GM18867 (cell line): ENCODE data around the gene TERT.
"Not testable (repeated sequence)": the region's sequence is repeated elsewhere in the genome, so short reads cannot be mapped to it uniquely, and the experiment has no call there.

Experiments used
- ATAC-seq: cut with Tn5 transposase; IDR thresholded peaks from one replicate; pipeline ENCODE4 v1.9.1; 2021; ENCODE audit warnings: mild to moderate bottlenecking, moderate library complexity; ENCODE audit not compliant: unreplicated experiment

The TERT gene

DNA sequence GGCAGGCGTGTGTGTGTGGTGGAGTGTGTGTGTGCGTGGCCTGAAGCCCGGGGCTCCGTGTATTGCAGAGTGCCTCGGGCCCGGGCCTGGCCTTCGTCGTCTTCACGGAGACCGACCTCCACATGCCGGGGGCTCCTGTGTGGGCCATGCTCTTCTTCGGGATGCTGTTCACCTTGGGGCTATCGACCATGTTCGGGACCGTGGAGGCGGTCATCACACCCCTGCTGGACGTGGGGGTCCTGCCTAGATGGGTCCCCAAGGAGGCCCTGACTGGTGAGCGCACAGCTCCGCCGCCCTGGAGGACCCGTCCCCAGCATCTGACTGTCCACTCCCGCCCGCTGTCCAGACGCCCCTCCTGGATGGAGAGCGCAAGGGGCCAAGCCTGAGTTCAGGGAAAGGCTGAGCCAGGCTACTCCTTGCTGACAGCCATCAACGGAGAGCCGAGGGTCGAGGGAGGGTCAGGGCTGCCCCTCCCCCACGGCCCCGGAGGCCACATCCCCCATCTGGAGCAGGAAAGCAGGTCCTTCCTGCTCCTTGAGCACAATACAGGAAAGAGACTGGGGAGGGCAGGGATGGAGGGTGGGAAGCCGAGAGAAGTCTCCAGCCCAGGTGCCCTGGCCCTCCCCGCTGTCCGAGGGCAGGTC is 51.3 kb downstream of the TERT start:
- no peak for ATAC-seq

DNA sequence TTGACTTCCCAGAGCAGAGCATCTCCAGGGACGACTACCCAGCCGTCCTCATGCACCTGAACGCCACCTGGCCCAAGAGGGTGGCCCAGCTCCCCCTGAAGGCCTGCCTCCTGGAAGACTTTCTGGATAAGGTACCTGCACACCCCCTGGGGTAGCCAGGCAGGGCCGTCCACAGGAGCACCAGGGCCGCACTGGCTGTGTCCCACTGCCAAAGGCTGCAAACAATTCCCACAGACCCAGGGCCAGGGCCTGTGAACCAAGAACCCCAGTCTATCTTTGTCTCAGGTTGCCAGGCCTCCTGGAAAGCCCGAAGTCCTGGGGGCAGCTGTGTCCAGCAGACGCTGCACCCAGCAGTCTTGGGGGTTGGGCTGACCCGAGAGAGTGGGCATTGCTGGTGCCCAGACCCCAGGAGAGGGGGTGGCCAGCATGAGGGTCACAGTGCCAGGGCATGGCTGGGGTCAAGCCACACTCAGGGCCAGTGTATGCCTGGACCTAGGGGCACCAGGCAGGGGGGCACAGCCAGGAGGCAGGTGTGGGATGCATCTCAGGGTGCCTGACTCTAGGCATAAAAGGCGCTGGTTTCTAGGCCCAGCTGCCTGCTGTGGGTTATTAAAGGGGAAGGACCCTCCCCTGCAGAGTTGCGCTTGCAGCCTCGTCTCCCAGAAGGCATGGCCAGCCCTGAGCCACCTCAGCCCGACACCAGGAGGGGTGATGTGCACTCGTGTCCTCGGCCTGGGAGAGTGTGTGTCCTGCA is 52.0 kb downstream of the TERT start:
- ATAC-seq, result no peak

DNA sequence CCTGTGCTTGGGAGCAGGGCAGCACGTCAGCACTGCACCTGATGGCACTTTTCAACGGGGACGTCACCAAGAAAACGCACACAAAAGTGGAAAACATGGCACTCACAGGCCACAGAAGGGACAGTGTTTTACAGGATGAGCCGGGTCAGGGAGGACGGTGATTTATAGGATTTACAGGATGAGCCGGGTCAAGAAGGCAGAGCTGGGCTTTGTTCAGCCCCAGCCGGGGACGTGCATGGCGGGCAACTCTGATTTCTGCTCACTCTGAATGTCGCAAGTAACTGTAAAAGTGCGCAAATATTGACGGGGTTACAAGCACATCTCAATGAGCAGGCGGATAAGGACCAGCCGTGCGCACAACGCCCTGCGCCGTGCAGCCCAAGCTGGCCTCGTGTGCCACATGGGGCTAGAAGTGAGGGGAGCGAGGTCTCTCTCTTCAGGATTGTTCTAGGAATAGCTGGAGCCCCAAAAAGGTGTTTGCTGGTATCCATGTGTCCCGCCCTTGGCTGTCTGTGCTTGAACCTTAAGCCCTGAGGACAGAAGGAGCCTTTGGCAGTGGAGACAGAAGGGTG is 53.3 kb downstream of the TERT start:
- ATAC-seq, result no peak

DNA sequence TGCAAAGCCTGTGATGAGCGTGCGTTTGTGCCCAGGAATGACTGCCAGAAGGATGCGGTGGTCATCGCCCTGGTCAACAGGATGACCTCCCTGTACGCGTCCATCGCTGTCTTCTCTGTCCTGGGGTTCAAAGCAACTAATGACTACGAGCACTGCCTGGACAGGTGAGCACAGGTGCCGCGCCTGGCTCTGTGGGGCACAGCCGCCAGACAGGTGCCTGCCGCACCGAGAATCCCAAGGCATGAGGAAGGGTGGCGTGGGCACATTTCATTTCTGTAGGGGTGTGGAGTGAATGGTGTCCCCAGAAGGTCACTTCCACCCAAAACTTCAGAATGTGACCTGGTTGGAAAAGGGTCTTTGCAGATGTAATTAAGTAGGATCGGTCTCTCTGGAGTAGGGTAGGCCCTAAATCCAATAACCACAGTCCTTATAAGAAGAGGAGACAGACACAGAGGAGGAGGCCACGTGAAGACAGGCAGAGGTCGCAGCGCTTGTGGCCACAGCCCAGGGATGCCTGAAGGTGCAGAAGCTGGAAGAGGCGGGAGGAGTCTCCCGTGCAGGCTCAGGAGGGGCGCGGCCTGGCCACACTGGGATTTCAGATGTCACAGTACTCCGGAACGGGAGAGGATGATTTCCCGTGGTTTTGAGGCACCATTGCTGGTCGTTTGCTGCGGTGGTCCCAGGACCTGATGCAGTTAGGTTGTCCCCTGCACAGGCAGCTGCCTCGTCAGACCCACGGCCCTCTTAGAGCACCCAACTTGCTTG is 54.2 kb downstream of the TERT start:
- ATAC-seq, result no peak

DNA sequence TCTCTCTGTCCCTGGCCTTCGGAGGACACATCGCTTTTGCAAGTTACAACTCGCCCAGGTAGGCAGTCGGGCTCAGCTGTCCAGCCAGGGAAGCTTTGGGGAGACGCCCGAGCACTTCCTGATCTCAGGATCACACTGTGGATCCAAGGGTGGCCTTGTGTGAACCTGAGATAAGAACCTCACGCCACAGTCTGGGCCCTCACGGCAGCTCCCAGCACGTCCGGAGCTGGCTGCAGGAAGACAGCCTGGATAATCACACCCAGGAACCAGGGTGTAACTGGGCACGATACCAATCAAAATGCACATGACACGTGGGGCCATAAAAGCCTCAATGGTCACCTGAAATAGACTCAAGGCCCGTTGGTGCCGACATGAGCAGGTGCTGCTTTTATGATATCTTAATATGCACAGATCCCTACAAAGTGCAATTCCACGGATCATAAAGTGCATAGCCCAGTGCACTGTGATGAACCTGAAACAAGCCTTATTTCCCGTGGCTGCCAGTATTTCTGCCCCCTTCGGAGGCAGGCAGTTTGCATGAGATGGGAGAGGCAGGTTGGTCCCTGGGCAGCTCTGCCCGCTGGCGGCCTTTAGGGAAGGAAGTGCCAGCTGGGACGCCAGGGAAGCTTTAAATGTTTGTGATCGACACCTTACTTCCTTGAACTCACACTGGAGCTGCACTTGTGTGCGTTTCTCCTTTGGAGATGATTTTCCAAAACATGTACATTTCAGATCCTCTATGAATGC is 55.2 kb downstream of the TERT start:
- ATAC-seq, result no peak

DNA sequence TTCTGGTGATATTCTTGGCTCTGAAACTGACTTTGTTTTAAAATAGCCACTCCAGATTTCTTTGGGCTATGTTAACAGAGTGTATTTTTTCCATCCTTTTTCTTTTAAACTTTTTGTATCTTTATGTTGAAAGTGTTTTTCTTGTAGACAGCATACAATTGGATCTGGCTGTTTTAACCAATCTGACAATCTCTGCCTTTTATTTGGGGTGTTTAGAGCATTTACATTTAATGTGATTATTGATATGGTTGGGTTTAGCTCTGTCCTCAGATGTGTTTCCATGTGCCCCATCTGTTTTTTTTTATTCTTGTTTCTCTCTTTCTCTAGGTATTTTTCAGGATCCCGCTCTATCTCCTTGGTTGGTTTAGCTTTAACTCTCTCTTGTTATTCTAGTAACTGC is 59.0 kb downstream of the TERT start:
- ATAC-seq, result no peak

DNA sequence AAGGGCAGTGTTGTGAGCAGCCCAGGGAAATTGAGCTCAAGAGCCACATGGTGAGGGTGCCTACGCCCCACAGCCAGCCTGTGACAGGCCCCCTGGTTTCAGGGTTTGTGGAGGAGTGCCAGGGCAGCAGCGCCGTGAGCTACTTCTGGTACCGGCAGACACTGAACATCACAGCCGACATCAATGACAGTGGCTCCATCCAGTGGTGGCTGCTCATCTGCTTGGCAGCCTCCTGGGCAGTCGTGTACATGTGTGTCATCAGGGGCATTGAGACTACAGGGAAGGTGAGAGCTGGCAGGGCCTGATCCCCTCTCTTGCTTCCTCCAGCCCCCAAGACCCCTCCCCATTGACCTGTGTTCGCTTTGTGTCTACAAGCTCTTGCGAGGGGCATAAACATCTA is 59.5 kb downstream of the TERT start:
- ATAC-seq, result no peak

DNA sequence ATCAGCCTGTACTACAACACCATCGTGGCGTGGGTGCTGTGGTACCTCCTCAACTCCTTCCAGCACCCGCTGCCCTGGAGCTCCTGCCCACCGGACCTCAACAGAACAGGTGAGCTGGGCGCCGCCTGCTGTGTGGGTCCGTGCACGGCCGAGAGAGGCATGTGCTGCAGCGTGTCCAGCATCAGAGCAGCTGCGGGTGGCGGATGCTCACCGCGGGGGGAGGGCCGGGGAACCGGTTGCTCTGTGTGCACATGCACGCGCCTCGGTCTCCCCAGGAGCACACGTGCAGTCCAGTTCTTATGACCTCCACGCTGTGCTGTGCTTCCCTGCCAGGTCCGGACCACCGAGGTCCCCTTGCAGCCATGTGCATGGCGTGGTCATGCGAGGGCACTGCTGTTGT is 62.1 kb downstream of the TERT start:
- ATAC-seq, result no peak

DNA sequence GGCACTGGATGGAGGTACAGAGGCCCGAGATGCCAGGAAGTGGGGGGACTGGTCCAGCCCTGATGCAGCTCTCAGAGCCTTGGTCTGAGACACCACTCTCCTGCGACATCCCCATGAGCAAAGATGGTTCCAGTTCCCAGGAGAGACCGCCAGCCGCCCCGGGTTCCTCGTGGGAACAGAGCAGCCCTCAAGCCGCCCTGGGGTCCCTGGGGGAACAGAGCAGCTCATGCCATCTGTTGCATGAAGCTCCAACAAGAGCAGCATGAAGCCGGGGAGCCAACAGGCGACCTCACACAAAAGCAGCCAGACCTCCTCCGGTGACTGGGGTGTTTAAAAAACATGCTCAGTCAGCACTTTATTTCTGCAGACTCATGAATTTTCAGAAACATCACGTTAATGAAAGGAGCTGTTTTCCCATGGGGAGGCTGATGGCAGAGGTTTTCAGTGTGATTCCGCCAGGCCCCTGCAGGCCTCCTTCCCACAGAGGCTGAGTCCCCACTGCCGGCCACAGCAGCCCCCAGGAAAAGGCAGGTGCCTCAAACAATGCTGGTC is 63.4 kb downstream of the TERT start:
- no peak for ATAC-seq

DNA sequence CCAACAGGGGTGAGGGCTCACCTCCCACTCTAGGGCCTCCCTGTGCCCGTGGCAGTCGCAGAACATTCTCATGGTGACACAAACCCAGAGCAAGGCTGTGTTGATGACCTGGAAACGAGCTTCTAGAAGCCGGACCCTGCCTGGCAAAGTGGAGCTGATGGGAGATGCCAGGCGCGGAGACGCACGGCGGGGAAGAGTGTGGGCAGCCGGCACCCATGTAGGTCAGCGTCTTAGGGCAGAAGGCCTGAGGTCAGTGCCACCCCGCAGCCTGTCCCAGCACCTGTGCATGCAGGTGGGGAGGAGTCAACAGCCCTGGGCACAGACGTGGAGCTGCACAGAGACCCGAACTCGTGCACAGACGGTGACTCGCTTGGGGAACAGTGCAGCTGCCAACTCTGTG is 64.3 kb downstream of the TERT start:
- ATAC-seq, result no peak

DNA sequence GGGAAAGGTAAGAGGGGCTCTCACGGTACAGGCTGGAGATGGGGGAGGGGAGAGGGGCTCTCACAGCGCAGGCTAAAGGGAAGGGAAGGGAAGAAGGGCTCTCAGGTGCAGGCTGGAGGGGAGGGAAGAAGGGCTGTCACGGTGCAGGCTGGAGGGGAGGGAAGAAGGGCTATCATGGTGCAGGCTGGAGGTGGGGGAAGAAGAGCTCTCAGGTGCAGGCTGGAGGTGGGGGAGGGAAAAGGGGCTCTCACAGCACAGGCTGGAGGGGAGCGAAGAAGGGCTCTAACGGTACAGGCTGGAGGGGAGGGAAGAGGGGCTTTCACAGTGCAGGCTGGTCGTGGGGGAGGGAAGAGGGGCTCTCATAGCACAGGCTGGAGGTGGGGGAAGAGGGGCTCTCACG is 65.0 kb downstream of the TERT start:
- ATAC-seq, result no peak

DNA sequence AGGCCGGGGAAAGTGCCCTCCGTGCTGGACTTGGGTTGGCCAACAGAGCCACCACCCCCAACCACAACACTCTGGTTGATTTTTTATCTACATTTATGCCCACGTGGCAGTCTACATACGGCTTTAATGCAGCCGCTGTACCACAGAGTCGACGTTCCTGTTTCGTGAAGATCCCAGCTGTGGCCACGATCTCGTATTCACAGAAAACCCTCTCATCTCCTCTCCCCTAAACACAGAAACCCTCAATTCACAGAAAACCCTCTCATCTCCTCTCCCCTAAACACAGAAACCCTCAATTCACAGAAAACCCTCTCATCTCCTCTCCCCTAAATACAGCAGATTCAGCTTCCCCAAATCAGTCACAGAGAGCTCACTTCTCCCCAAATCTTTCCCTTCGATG is 65.8 kb downstream of the TERT start:
- not testable (repeated sequence) for ATAC-seq

DNA sequence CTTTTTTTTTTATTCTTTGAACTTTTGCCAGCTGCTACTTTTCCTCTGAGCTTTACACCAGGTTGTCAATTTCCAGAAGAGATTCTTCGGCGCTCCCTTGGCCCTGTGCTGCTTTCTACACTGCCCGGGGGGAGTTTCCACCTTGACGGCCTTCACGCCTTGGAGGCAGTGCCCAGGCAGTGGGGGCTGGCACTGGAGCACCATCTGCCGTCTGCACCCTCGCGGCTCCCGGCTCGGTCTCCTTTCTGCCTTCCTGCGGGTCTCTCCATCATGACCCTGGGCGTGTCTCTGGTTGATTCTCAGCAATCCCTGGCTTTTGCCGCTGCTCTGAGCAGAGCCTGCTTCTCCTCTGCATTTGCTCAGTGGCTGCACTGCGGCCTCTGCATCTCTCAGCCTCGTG is 66.7 kb downstream of the TERT start:
- ATAC-seq, result no peak

DNA sequence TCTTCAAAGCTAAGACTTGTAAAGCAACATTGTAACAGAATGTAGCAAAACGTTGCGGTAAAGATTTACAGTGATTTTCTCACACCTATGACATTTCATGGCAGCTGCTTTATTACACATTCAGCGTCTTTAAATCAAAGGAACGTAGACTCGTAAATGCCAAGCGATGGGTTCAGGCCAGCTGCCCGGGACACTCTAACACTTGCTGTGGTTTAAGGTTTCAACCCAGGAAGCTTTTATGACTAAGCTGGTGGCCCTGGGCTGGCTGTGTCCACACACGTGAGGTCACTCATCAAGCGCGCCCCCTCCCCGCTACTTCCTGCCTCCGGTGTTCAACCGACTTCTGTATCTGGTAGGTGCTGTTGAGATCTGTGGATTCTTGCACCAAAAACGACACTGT is 67.2 kb downstream of the TERT start:
- no peak for ATAC-seq

DNA sequence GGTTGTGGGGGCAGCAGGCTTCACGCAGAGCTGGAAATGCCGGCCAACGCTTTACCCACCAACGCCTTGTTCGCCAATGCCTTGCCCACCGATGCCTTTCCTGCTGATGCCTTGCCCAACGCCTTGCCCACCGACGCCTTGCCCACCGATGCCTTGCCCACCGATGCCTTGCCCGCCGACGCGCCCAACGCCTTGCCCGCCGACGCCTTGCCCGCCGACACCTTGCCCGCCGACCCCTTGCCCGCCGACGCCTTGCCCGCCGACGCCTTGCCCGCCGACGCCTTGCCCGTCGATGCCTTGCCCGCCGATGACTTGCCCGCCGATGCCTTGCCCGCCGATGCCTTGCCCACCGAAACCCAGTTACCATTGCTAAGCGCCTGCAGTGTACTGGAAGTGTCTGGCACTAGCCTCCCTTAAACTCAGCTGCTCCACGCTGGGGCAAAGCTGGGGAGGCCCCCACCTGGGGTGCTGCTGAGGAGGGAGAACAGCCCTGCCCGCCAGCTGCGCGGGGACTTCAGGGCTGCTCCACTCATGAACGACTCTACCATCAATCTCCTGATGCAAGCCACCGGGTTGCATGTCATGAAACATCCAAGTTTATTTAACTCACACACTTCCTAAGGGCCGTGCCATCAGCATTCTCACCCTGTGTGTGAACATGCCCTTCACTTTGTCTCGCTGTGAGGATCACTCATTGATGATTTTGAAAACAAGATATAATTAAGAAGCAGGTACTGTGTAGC is 67.9 kb downstream of the TERT start:
- no peak for ATAC-seq

DNA sequence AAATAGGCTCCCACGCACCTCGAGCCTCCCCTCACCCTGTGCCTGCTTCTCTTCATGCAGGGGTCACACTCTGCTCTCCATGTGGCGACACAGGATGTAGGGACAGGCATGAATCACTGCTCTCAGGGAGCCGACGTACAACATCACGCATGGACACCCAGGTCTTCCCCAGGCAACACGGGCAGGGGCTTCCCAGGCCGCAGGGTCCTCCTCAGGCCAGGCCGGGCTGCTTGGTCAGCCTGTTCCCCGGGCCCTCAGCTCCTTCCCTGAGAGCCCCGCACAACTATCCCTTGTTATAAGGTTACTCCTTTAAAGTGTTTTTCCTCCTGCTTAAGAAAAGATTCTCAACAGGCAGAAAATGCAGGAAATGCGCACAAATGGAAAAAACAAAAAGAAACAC is 68.6 kb downstream of the TERT start:
- no peak for ATAC-seq

DNA sequence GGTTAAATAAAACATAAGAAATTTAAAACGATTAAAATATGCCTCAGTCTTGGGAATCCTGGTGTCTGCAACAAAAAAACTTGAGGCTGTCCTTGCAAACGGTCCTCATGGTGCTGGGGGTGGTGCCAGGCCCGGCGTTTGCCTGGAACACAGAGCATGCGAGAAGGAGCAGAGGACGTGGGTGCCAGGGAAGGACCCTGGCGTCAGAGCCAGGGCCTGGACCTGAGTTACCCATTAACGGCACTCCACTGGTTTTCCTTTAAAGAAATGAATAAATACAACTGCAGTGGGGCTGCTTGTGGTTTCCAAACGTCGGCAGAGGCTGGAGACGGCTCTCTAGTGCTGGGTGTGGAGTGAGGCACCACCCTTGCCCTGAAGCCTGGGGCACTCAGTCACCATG is 69.8 kb downstream of the TERT start, which contains the start of gene SLC6A18:
Gene SLC6A18, plus strand, starts transcription at position 301 of the 400 bp plus-strand sequence. Its CDS starts 97 bp downstream, at position 398.
- no peak for ATAC-seq

DNA sequence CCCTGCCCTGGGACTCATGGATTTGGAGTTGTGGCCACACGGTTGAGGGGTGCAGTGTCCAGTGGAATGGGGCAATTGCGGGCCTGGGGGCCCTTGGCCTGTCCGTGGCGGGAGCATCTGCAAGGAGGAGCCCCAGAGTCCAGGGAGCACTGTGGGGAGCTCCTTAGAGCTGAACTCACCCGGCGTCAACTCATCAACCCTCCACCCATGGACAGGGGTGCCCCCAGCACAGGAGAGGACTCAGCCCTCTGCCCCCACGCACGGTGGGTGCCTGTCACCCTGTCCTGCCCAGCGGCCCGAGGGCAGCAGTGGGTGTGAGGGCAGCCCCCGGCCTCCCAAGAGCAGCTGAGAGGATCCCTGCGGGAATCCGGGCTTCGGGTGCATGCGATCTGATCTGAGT is 70.2 kb downstream of the TERT start:
- ATAC-seq, result no peak

DNA sequence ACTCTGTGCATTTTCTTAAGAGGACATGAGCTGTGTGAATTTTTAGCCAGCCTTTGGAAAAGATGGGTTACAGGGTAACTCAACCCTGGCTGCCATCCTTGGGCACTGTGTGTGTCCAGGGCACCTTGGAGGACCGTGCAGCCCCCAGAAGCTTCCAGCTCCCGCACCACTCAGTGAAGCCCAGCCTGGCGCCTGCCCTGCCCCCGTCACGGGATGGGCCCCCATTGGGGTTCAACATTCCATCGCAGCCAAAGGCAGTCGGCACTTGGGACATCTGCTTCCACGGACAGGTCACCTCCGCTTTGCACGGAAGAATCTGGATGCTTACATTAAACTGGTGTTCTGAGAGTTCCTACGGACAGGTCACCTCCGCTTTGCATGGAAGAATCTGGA is 71.6 kb downstream of the TERT start:
- no peak for ATAC-seq
